Heart left ventricle (tissue), 16 donors: Measurements from ENCODE around the gene ELAVL3. TPM values are rescaled to one million over a fixed set of nuclear protein-coding genes. Genes with fewer than 3 reads are reported as not detected.
"Not testable (repeated sequence)": the region's sequence is repeated elsewhere in the genome, so short reads cannot be mapped to it uniquely, and the experiment has no call there.

Experiments used
- ATAC-seq, 4 donors: fragments of 200-7000 bp; cut with Tn5 transposase; one replicate each; pipeline ENCODE4 v1.9.1; 2020 to 2022; ENCODE audit warnings: moderate library complexity in 4 of 4, mild to moderate bottlenecking in 3 of 4, moderate number of reproducible peaks in 1 of 4
- DNase-seq, 5 donors: peaks; one replicate each; pipeline ENCODE4 v3.0.0-alpha.2; 2020
- H3K27ac ChIP-seq, 12 donors: fragments of 200-600 bp; sonication (generic) in 4 of 12; one replicate each; pipeline versions ENCODE4 v1.5.0 to v1.8.0; 2016 to 2022; ENCODE audit warnings: mild to moderate bottlenecking in 2 of 12
- H3K27me3 ChIP-seq, 9 donors: fragments of 200-600 bp; sonication (generic) in 2 of 9; one replicate each; pipeline versions ENCODE4 v1.5.1 to v1.8.0; 2016 to 2022; ENCODE audit warnings: mild to moderate bottlenecking in 3 of 9
- H3K36me3 ChIP-seq, 9 donors: fragments of 200-600 bp; sonication (generic) in 2 of 9; one replicate each; pipeline versions ENCODE4 v1.5.0 to v1.8.0; 2018 to 2022; ENCODE audit warnings: mild to moderate bottlenecking in 2 of 9
- H3K4me1 ChIP-seq, 12 donors: fragments of 200-600 bp; sonication (generic) in 4 of 12; one replicate each; pipeline versions ENCODE4 v1.5.0 to v1.8.0; 2016 to 2022; ENCODE audit warnings: mild to moderate bottlenecking in 3 of 12
- H3K4me3 ChIP-seq, 12 donors: fragments of 200-600 bp; sonication (generic) in 4 of 12; one replicate each; pipeline versions ENCODE4 v1.5.0 to v1.8.0; 2017 to 2022; ENCODE audit warnings: mild to moderate bottlenecking in 9 of 12, moderate library complexity in 4 of 12
- H3K9me3 ChIP-seq, 12 donors: fragments of 200-600 bp; sonication (generic) in 4 of 12; one replicate each; pipeline versions ENCODE4 v1.5.0 to v1.8.0; 2016 to 2022; ENCODE audit warnings: mild to moderate bottlenecking in 1 of 12
- CTCF ChIP-seq, 12 donors: fragments of 200-600 bp; sonication (generic) in 4 of 12; IDR thresholded peaks; one replicate each; pipeline versions ENCODE4 v1.5.0 to v1.8.0; 2018 to 2022; ENCODE audit warnings: antibody characterized with exemption in 12 of 12, mild to moderate bottlenecking in 5 of 12
- POLR2A ChIP-seq, 2 donors: fragments of 450-650 bp; IDR thresholded peaks; one replicate each; pipeline ENCODE4 v1.6.1; 2017; ENCODE audit warnings: antibody characterized with exemption in 2 of 2, mild to moderate bottlenecking in 2 of 2, moderate library complexity in 2 of 2
- WGBS, 4 donors: extraction: QIAGEN DNeasy Blood & Tissue Kit in 2 of 4; methylation state at CpG; one replicate each; pipeline versions ENCODE4 v1.1.5 to v1.1.7; 2013 to 2018; 5-methylcytosine and 5-hydroxymethylcytosine counted together
- intact Hi-C, 10 donors: fragments of 100-400 bp; cut with DNase I; formaldehyde crosslinking; loops; one replicate each; pipeline versions ENCODE4 v1.11.1 to v1.14.2; 2022
- polyA plus RNA-seq, 2 donors: library from polyadenylated mRNA; stranded (reverse); fragments of 200-250 nt; gene quantifications; one replicate each; pipeline ENCODE4 v1.2.3, GENCODE V29; 2013
- total RNA-seq, 9 donors: library from RNA; depleted of rRNA in 2 of 9; stranded (reverse); fragments of >200 nt in 2 of 9; fragmentation: NEBNext Ultra II Directional in 3 of 9; extraction: Animal tissue kit (Norgen Biotek cat#: 25700) in 3 of 9; gene quantifications; one replicate each; pipeline versions ENCODE4 v1.1.0 to v1.2.4, GENCODE V29; 2016 to 2023
- donor health status: ischemic (EF 13 %, LVEDD 7.1; RV severe dilation, severe dysfunction).
- donor health status: healthy with polysubstance abuse.
- donor health status: DM: no; HTN: yes; CAD: no.
- donor health status: DM: no; HTN: no; CAD: no.
- donor health status: ischemic (EF 25% LVEDD 6.9; RV normal size, moderate dysfunction).
- donor health status: ischemic (EF 25% LVEDD 5.7; RV mildly dilated, moderate dysfunction).
- donor health status: healthy.
- donor health status: DM: yes; HTN: yes; CAD: no.
- donor health status: ischemic (EF 35%, LVEDD 5.7; RV mildly dilated, moderate dysfunction).
- donor health status: nonischemic (EF 11% LVEDD 7.7; RV severe dilation, severe dysfunction).
- donor health status: DM: yes; HTN: yes; CAD: no.
- donor health status: PGD.
- donor health status: ischemic (EF 29% LVEDD 5.4; RV normal size, mild dysfunction).
- donor health status: nonischemic (EF 23%, LVEDD 6.1; RV moderate dilation, normal function).

ELAVL3 gene
- total and polyA plus RNA-seq, 11 donors = 0.03 to 0.75 (median 0.22) TPM; not detected in 1

GRCh38 chr19:11414544-11414943 lies 66.3 kb downstream of the ELAVL3 start:
- Histone ChIP-seq H3K36me3 (peaks cover 0 to 5% (median 0%) of the 10 kb centered on the region in 9 donors), H3K4me3 (no peak overlapping the region), H3K4me1 (peaks cover 0 to 14% (median 4%) of the 10 kb centered on the region in 12 donors), H3K27me3 (peaks cover 0 to 39% (median 22%) of the 10 kb centered on the region in 9 donors), H3K27ac (no peak overlapping the region), H3K9me3 (no peaks in the 10 kb centered on the region)
- ATAC-seq = no peak
- intact Hi-C loops = no loop called here
- TF ChIP-seq CTCF (IDR thresholded peaks at IDR 0.05) (no peak), POLR2A (IDR thresholded peaks at IDR 0.05) (no peak)
- 82 to 89% (median 85%) methylated on average over 2 of the region's 2 CpGs for WGBS, 4 donors
- no peak for DNase-seq

- whole genome bisulfite sequencing, 4 donors = 68 to 78% (median 70%) methylated on average over 8 of the region's 8 CpGs
- Histone ChIP-seq H3K4me1 (peaks cover 0 to 9% (median 0%) of the 10 kb centered on the region in 12 donors), H3K4me3 (no peak overlapping the region), H3K9me3 (no peaks in the 10 kb centered on the region), H3K36me3 (peaks cover 0 to 5% (median 0%) of the 10 kb centered on the region in 9 donors), H3K27ac (no peak overlapping the region), H3K27me3 (peaks cover 0 to 17% (median 0%) of the 10 kb centered on the region in 9 donors)
- intact Hi-C loops = no loop called here
- DNase-seq (no peak), ATAC-seq (no peak)
- TF ChIP-seq POLR2A (IDR thresholded peaks at IDR 0.05) = no peak
- TF ChIP-seq CTCF (IDR thresholded peaks at IDR 0.05) = no peak
Measured at GRCh38 chr19:11410682-11411081, 70.2 kb downstream of the ELAVL3 start.

- intact Hi-C loops = no loop called here
- WGBS, 4 donors = 85 to 90% (median 88%) methylated on average over 4 of the region's 4 CpGs
- Histone ChIP-seq H3K36me3 (peaks cover 0 to 5% (median 0%) of the 10 kb centered on the region in 9 donors), H3K4me1 (peaks cover 0 to 9% (median 0%) of the 10 kb centered on the region in 12 donors), H3K27me3 (peaks cover 0 to 10% (median 0%) of the 10 kb centered on the region in 9 donors), H3K4me3 (no peak overlapping the region), H3K27ac (no peak overlapping the region), H3K9me3 (no peaks in the 10 kb centered on the region)
- no peak for TF ChIP-seq CTCF (IDR thresholded peaks at IDR 0.05)
- no peak for TF ChIP-seq POLR2A (IDR thresholded peaks at IDR 0.05)
- DNase-seq (no peak), ATAC-seq (no peak)
Measured at GRCh38 chr19:11408591-11408990, 72.3 kb downstream of the ELAVL3 start.

GRCh38 chr19:11406703-11407236 lies 74.1 kb downstream of the ELAVL3 start:
- intact Hi-C loops, H3K9me3 ChIP-seq, DNase-seq, H3K36me3 ChIP-seq, H3K4me1 ChIP-seq, H3K4me3 ChIP-seq, H3K27ac ChIP-seq, ATAC-seq, H3K27me3 ChIP-seq: not testable (repeated sequence)
- 76 to 81% (median 77%) methylated on average over 11 to 12 of the region's 12 CpGs for WGBS, 4 donors
